H1 (cell line): ENCODE data around the gene ITPK1. TPM values are rescaled to one million over a fixed set of nuclear protein-coding genes. Genes with fewer than 3 reads are reported as not detected.

Experiments used
- BACH1 ChIP-seq: IDR thresholded peaks from 2 replicates; pipeline ENCODE4 v1.6.1; 2012; ENCODE audit warnings: low read length, improper control_type of control experiment
- EP300 ChIP-seq, 2 experiments: IDR thresholded peaks; 1 replicate in 1 of 2; 2 replicates in 1 of 2; pipeline ENCODE4 v1.6.1; 2011 to 2012; ENCODE audit warnings: low read depth in 2 of 2, low read length in 2 of 2, mild to moderate bottlenecking in 2 of 2, borderline replicate concordance in 1 of 2, inconsistent platforms in 1 of 2, moderate library complexity in 1 of 2
- GABPA ChIP-seq: IDR thresholded peaks from 2 replicates; pipeline ENCODE4 v1.6.1; 2011; ENCODE audit warnings: mild to moderate bottlenecking, low read length, moderate library complexity, borderline replicate concordance; ENCODE audit not compliant: insufficient read depth
- JUN ChIP-seq: IDR thresholded peaks from 2 replicates; pipeline ENCODE4 v1.6.1; 2011; ENCODE audit warnings: low read depth, mild to moderate bottlenecking, improper control_type of control experiment, low read length
- KDM5A ChIP-seq: fragments of 200-600 bp; IDR thresholded peaks from 2 replicates; pipeline ENCODE4 v1.7.1; 2012; ENCODE audit warnings: mild to moderate bottlenecking, low read length, inconsistent platforms, mixed read lengths
- RAD21 ChIP-seq, 2 experiments: IDR thresholded peaks in 1 of 2; conservative IDR thresholded peaks in 1 of 2; 2 replicates each; pipeline ENCODE4 v1.6.1; 2011; ENCODE audit warnings: low read depth in 2 of 2, low read length in 2 of 2, improper control_type of control experiment in 1 of 2, inconsistent platforms in 1 of 2, mild to moderate bottlenecking in 1 of 2, moderate library complexity in 1 of 2
- RNF2 ChIP-seq: fragments of 200-900, 300-1000 bp; sonication (generic); IDR thresholded peaks from 2 replicates; pipeline ENCODE4 v1.7.1; 2016; ENCODE audit warnings: borderline replicate concordance, low read depth, mild to moderate bottlenecking, antibody characterized with exemption, low read length; ENCODE audit not compliant: poor library complexity, severe bottlenecking; ENCODE audit errors: missing control alignments
- SIRT6 ChIP-seq: IDR thresholded peaks from one replicate; pipeline ENCODE4 v1.7.1; 2012; ENCODE audit warnings: low read length, inconsistent platforms
- SUZ12 ChIP-seq: fragments of 200-600 bp; sonication (generic); IDR thresholded peaks from 2 replicates; pipeline ENCODE4 v1.6.1; 2012; ENCODE audit warnings: mild to moderate bottlenecking, inconsistent platforms, low read length, moderate library complexity, mixed read lengths
- polyA plus RNA-seq, 7 experiments: library from polyadenylated mRNA; depleted of rRNA in 3 of 7; stranded (reverse) in 5 of 7; unstranded in 2 of 7; fragments of >200 nt in 5 of 7; fragments of 200-250 nt in 2 of 7; gene quantifications; 1 replicate in 5 of 7; 2 replicates in 1 of 7; 4 replicates in 1 of 7; pipeline versions ENCODE4 v1.2.1 to v1.2.3, GENCODE V29; 2011 to 2013; ENCODE audit warnings: missing spikeins in 2 of 7, mixed read lengths in 2 of 7
- total RNA-seq: library from RNA; stranded (reverse); fragmentation: NEBNext Ultra II Directional; extraction: Animal tissue kit (Norgen Biotek cat#: 25700); gene quantifications from 2 replicates; pipeline ENCODE4 v1.2.1, GENCODE V29; 2021

The ITPK1 gene
- total and polyA plus RNA-seq, 2 of the 8 experiments (the other 6 are each of a cell fraction or from before 2014, with no cell fraction given) = 108 to 143 TPM

DNA sequence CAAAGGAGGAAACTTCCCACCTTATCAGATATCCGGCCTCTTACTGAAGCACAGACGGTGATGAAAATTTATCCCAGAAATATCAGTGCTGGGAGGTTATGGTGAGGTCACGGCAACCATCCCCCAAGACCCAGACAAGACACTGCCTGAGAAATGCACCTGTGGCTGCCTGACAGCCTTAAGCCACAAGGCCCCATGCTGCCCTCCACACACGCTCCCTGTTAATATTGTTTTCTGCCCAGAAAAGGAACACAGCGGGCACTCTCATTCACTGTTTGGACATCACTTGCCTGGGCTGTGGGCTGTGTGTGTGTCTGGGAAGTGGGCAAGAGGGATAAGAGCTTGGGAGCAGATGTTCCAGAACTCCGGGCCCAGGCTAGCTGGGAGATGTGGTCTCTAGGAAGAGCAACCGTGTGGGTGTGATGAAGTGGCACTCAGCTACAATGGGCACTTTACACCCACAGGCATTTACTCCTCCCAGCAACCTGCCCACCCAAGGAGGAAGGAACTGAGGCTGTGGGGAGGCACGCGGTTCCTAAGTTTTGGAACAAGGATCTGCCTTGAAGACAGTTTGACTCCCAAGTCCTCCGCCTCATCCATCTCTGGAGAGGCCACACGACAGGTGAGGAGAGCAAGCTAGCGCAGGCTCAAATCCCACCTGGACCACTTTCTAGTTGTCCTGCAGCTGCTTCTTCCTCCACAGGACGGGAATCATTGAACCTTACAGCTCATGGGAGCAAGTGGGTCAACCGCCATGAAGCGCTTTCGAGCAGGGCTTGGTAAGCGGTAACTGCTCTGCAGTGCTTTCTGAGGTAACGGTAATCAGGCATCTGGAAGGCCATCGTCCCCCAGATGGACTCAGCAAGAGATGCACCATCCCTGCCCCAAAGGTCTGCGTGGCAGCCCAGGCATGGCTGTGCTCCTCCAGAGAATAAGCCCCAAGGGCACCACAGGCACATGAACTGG is 101.4 kb downstream of the ITPK1 start (continued):
- TF ChIP-seq EP300 (IDR thresholded peaks at IDR 0.05; ENCODE audit: borderline replicate concordance in 1 of 2, low read depth in 2 of 2, low read length in 2 of 2) = no peak
- TF ChIP-seq SIRT6 = no peak
- TF ChIP-seq RNF2 = no peak
- no peak for TF ChIP-seq GABPA
- no peak for TF ChIP-seq SUZ12
- no peak for TF ChIP-seq JUN
- TF ChIP-seq RAD21 (IDR thresholded peaks at IDR 0.05 in 1 of 2, conservative IDR thresholded peaks at IDR 0.05 in 1 of 2; ENCODE audit: low read depth in 2 of 2, low read length in 2 of 2) = no peak
- TF ChIP-seq KDM5A = no peak
- TF ChIP-seq BACH1 = no peak
